HG03280 (cell line): Measurements from ENCODE around the gene DNMT3A.

Experiments
- ATAC-seq: cut with Tn5 transposase; IDR thresholded peaks from one replicate; pipeline ENCODE4 v1.9.1; 2021; ENCODE audit warnings: mild to moderate bottlenecking, moderate library complexity; ENCODE audit not compliant: unreplicated experiment

Gene DNMT3A

GRCh38 chr2:25373269-25373981 lies 31.7 kb upstream of the DNMT3A start:
- ATAC-seq, result no peak

DNA sequence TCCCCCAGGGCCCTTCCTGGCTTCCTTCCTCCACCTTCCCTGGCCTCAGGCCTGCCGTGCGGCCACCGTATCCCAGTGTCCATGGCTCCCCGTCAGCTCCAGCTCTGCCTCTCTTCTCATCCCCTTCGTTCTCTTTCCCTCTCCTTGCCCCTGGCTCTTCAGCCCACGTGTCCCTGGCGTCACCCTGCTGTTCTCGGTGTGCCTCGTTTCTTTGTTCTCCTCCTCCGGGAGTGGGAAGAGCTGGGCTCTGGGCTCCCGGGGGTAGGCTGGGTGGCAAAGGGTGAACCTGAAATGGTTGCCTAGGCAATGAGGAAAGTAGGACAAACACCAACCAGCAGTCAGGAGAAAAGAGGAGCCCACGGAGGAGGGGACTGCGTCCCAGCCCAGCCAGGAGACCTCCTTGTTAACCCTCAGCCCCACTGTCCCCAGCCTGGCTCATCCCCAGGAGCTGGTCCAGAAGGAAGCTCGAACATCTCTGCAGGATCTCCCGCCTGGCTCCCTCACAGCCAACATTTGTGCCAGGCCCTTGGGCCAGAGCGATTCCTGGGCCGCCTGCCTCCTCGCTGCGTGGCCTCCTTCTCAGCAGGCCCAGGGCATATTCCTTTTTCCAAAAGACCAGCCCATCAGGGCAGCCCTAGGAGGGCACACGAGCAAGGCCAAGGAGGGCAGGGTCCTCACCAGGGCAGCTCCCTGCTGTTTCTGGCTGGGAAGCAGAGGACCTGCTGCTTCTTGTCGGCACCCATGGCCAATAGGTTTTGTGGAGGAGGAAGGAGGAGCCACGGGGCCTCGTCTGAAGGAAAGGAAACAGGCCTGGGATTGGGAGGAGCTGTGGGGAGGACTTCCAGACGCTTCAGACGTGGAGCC lies 30.9 kb upstream of the DNMT3A start:
- ATAC-seq, result no peak

DNA sequence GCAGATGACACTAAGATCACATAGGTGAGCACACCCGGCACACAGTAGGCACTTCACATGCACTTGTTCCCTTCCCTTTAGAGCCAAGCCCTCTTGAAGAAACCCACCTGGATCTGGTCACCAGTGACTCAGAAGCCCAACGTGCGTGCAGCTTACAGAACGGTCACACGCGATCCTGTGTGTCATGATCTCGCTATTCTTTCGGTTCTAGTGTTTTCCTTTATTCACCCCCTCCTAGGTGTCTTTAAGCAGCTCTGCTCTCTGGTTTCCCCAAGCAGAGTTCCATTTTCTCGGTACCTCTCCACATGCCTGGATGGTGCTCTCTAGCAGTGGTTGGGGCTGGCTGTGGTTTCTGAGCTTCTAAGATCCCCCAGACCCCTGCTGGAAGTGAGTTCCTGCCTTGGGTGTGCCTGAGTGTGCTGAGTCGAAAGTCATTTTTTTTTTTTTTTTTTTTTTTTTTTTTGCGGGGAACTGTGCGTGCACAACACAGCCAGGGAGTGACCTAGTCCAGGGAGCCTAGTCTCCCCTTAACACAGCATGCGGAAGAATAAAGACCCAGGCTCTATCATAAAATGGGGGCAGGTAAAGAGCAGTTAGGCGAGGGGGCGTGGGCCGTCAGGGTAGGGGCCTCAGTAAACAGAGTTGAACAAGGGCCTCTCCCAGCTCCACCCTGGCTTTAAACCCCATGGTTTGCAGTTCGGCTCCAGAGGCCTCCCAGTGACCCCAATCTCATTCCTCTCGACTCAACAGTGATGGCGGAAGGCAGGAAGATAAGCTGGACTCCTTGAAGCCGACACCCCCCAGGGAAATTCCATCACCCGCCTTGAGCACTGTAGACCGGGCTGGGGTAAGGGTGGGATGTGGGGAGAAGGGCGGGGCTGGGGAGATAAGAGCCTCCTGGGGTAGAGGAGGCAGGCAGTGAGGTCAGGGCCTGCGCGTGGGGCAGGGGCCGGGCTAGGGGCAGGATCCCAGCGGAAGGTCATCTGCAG lies 29.8 kb upstream of the DNMT3A start:
- ATAC-seq, result no peak

- no peak for ATAC-seq
Observed at GRCh38 chr2:25369876-25370275, 28.2 kb upstream of the DNMT3A start.

DNA sequence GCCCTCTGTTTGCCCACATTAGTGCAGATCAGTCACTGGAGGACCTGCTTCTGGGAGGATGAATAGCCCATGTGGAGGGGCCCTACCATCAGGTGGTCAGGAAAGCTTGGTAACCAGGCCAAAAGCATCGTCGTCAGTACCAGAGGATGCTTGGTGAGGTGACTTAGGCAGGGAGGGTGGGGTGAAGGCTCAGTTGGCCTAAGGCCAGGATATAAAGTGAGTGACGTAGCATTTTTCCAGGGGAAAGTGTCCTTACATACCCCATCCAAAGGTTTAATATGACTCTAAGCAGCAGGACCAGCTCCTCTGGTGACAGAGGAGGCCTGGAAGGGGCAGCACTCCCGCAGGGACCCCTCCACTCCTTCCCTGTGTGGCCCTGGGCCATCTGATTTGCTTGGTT lies 27.7 kb upstream of the DNMT3A start:
- no peak for ATAC-seq

- no peak for ATAC-seq
Observed at GRCh38 chr2:25368660-25369059, 26.9 kb upstream of the DNMT3A start.

DNA sequence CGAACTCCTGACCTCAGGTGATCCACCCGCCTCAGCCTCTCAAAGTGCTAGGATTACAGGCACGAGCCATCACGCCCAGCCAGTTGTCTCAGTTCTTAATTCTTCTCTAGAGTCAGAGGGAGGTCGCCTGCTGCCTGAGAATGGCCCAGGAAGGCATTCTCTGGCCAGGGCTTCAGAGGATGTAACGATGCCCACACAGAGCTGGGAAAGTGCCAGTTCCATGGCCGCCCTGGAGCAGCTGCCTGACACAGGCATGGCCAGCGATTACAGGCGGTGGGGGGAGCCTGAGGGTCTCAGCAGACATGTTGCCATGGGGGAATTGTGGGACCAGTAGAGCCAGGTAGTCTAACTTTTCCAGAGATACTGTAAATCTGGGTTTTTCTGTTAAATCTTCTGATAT lies 25.6 kb upstream of the DNMT3A start:
- ATAC-seq, result no peak

- ATAC-seq, result no peak
Observed at GRCh38 chr2:25366629-25367028, 24.9 kb upstream of the DNMT3A start.

- ATAC-seq, result no peak
Observed at GRCh38 chr2:25365241-25365640, 23.5 kb upstream of the DNMT3A start.

- no peak for ATAC-seq
Observed at GRCh38 chr2:25363733-25364132, 22.0 kb upstream of the DNMT3A start.

DNA sequence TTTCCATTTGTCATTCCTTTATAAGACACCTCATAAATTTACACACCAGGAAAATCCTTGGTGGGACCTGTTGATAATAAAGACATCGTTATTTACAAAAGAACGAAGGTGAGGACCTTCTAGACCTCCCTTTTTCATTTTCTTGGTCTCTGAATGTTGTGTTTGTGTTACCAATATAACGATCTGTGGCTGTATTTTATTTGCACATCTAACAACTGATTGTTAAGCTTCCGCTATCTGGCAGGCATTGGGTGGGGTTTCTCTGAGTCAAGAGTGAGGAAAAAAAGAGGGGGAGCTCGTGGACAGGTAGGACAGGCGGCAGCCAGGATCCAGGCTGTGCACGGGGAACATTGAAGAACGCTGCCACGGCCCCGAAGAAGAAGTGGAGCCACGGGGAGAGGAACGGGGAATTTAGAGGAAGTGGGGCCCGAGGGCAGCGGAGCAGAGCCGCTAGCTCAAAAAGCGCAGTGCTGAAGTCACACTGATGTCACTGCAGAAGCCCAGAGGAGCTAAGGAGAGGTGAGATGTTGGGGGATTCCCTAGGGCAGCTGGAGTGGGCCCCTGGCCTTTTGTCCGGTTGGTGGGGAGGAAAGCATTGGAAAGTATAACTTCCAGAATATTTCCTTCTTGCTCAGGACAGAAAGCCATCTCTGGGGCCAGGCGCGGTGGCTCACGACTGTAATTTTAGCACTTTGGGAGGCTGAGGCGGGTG lies 20.9 kb upstream of the DNMT3A start:
- peak; percentile 69 for ATAC-seq

- ATAC-seq, result peak; percentile 86
Observed at GRCh38 chr2:25362049-25362433, 20.3 kb upstream of the DNMT3A start.

DNA sequence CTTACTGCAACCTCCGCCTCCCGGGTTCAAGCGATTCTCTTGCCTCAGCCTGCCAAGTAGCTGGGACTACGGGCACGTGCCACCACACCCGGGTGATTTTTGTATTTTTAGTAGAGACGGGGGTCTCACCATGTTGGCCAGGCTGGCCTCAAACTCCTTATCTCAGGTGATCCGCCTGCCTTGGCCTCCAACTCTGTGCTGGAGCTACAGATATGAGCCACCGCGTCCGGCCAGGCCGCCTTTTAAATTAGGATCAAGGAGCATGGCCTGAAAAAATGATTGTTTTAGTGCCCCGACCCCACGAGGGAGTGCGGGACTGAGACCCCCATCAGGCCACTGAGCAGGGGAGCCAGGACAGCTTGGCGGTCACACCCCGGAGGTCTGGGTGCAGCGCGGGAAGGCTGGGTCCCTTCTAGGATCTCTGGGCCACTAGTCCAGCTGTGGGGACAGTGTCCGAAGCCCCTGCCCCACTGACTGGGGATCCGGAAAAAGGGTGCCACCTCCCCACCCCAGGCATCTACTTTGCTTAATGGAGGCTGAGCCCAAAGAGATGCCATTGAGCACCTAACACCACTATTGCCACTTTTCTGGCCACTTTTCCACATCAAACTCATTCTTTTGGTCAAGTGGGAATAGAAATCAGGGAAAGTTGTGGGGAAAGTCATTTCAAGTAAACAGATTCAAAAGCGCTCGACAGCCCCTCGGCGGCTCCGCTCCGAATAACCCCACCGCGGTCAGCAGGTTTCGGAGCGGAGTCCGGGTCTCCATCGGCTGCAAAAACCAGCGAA lies 19.7 kb upstream of the DNMT3A start:
- ATAC-seq, result no peak

DNA sequence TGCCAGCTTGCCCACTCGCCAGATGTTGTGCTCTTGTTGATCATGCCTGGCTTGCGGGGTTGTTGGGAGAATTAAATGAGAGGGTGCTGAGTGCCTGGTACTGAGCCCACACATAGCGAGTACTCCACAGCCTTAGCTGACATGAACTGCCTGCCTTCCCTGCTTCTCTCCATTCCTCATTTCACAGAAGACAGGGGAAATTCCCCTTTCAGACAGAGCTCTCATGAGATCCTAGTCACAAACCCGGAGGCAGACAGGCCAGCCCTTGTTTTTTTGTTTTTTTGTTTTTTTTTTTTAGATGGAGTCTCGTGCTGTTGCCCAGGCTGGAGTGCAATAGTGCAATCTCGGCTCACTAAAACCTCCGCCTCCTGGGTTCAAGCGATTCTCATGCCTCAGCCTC lies 17.1 kb upstream of the DNMT3A start:
- no peak for ATAC-seq

- ATAC-seq, result no peak
Observed at GRCh38 chr2:25358249-25358815, 16.6 kb upstream of the DNMT3A start.

DNA sequence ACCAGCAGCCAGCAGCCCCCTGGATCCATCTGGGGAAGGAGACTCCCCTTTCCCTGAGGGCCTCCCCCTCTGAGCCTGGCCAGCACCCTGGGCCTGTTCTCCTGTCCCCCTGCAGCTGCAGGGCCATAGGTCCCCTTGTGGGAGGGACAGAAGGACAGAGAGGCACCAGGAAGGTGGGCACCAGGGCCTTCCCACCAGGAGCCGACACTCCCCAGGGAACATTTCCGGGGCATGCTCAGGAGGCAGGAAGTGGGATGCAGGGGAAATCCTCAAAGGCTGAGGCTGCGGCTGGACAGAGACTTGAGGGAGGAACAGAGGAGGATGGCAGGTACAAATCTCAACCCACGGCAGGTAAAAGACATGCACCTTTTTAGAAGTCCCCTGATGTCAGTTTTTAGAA lies 14.4 kb upstream of the DNMT3A start:
- ATAC-seq, result no peak

DNA sequence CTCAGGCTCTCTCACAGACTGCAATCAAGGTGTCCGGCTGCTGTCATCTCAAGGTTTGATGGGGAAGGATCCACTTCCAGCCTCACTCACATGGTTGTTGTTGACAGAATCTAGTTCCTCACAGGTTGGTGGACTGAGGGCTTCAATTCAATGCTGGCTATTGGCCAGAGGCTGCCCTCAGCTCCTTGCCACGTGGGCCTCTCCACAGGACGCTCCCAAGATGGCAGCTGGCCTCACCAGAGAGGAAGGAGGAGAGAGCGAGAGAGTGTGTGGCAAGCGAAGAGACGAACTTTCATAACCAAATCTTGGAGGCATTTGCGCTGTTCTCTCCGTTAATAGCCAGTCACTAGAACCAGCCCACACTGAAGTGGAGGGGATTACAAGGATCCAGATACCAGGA lies 13.5 kb upstream of the DNMT3A start:
- ATAC-seq, result no peak

DNA sequence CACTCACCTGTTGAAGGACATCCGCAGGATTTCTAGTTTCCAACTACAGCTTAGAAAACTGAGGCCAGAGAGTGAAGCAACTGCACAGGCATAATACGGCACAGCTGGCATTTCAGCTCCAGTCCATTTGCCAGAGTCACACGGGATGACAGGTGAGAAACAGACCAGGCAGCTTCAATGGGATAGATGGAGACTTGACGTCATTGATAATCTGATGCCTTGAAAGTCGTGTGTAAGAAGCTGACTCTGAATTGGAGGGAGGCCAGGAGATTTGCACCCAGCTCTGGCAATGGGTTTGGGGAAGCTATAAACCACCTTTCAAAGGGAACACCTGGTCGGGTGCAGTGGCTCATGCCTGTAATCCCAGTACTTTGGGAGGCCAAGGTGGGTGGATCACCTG lies 12.4 kb upstream of the DNMT3A start:
- no peak for ATAC-seq

- no peak for ATAC-seq
Observed at GRCh38 chr2:25349397-25349796, 7.7 kb upstream of the DNMT3A start.
